GM23338 (cell line): ENCODE data around the gene SOD2. TPM values are rescaled to one million over a fixed set of nuclear protein-coding genes. Genes with fewer than 3 reads are reported as not detected.

Experiments
- ATAC-seq: fragments of 200-7000 bp; cut with Tn5 transposase; 3 replicates; pipeline ENCODE4 v1.9.1; 2020
- DNase-seq: peaks from one replicate; pipeline ENCODE4 v3.0.0-alpha.2; 2015; ENCODE audit warnings: low spot score
- H2AFZ ChIP-seq: fragments of 200-600 bp; sonication (generic); 2 replicates; pipeline ENCODE4 v1.8.0; 2016; ENCODE audit warnings: antibody characterized with exemption, mild to moderate bottlenecking, moderate library complexity
- H3F3A ChIP-seq: fragments of 200-600 bp; sonication (generic); replicated peaks from 2 replicates; pipeline ENCODE4 v1.8.0; 2017; ENCODE audit warnings: antibody characterized with exemption, mixed run types, low read depth
- H3K27ac ChIP-seq: fragments of 200-600 bp; sonication (generic); 2 replicates; pipeline ENCODE4 v1.6.1; 2016; ENCODE audit warnings: low read depth
- H3K27me3 ChIP-seq: fragments of 200-600 bp; sonication (generic); 2 replicates; pipeline ENCODE4 v1.8.0; 2016; ENCODE audit warnings: mild to moderate bottlenecking, mixed run types, moderate library complexity; ENCODE audit not compliant: insufficient read depth
- H3K36me3 ChIP-seq: fragments of 200-600 bp; sonication (generic); 2 replicates; pipeline ENCODE4 v1.8.0; 2016; ENCODE audit warnings: mild to moderate bottlenecking; ENCODE audit not compliant: insufficient read depth
- H3K4me1 ChIP-seq: fragments of 200-600 bp; sonication (generic); 2 replicates; pipeline ENCODE4 v1.8.0; 2016; ENCODE audit warnings: mild to moderate bottlenecking, moderate library complexity; ENCODE audit not compliant: insufficient read depth
- H3K4me2 ChIP-seq: fragments of 200-600 bp; sonication (generic); 2 replicates; pipeline ENCODE4 v1.7.1; 2017; ENCODE audit warnings: mixed run types
- H3K4me3 ChIP-seq: fragments of 200-600 bp; sonication (generic); 2 replicates; pipeline ENCODE4 v1.6.1; 2016; ENCODE audit warnings: mixed run types
- H3K79me2 ChIP-seq: fragments of 200-600 bp; sonication (generic); replicated peaks from 2 replicates; pipeline ENCODE4 v1.8.0; 2017; ENCODE audit warnings: mild to moderate bottlenecking; ENCODE audit not compliant: insufficient read depth
- H3K9me2 ChIP-seq: fragments of 200-600 bp; sonication (generic); 2 replicates; pipeline ENCODE4 v1.8.0; 2017; ENCODE audit not compliant: insufficient read depth
- H4K20me1 ChIP-seq: fragments of 200-600 bp; sonication (generic); replicated peaks from 2 replicates; pipeline ENCODE4 v1.8.0; 2017; ENCODE audit warnings: mild to moderate bottlenecking; ENCODE audit not compliant: insufficient read depth
- H3K27ac Mint-ChIP-seq: 2 replicates; pipeline ENCODE4 v1.8.0; 2020; ENCODE audit warnings: inconsistent platforms, mild to moderate bottlenecking, moderate library complexity, mixed read lengths
- H3K27me3 Mint-ChIP-seq: 3 replicates; pipeline ENCODE4 v1.8.0; 2022; ENCODE audit warnings: low read depth, mild to moderate bottlenecking, moderate library complexity, mixed read lengths, inconsistent platforms; ENCODE audit not compliant: insufficient read depth, poor library complexity
- H3K36me3 Mint-ChIP-seq: 3 replicates; pipeline ENCODE4 v1.8.0; 2021; ENCODE audit warnings: low read depth, mild to moderate bottlenecking, inconsistent platforms, moderate library complexity, mixed read lengths
- H3K4me1 Mint-ChIP-seq: 3 replicates; pipeline ENCODE4 v1.8.0; 2020; ENCODE audit warnings: mild to moderate bottlenecking, inconsistent platforms, mixed read lengths
- H3K4me3 Mint-ChIP-seq: 3 replicates; pipeline ENCODE4 v1.8.0; 2021; ENCODE audit warnings: moderate library complexity, mild to moderate bottlenecking, inconsistent platforms, mixed read lengths
- H3K9me3 Mint-ChIP-seq: 3 replicates; pipeline ENCODE4 v1.8.0; 2020; ENCODE audit warnings: moderate library complexity, mild to moderate bottlenecking, inconsistent platforms, mixed read lengths
- EZH2 ChIP-seq: fragments of 200-600 bp; sonication (generic); IDR thresholded peaks from one replicate; pipeline ENCODE4 v1.8.0; 2017; ENCODE audit warnings: antibody characterized with exemption, mild to moderate bottlenecking, low read depth; ENCODE audit not compliant: unreplicated experiment
- ZNF331 ChIP-seq: fragments of 250-450 bp; sonication (Bioruptor Pico); IDR thresholded peaks from 2 replicates; pipeline ENCODE4 v1.5.0; 2020; ENCODE audit warnings: low read depth, mild to moderate bottlenecking, moderate library complexity
- polyA plus RNA-seq: library from polyadenylated mRNA; unstranded; fragments of >200 nt; fragmentation: Nextera tagmentation; extraction: Ambion mirVana; gene quantifications from 2 replicates; pipeline ENCODE4 v1.2.1, GENCODE V29; 2016
- total RNA-seq: library from RNA; depleted of rRNA; stranded (reverse); fragments of >200 nt; shearing (Covaris generic); gene quantifications from 2 replicates; pipeline ENCODE4 v1.2.3, GENCODE V29; 2014
- TF ChIP-seq, protein P1 (sequence below): fragments of 250-450 bp; sonication (Bioruptor Pico); IDR thresholded peaks from 2 replicates; pipeline ENCODE4 v1.5.0; 2020; ENCODE audit warnings: mild to moderate bottlenecking, moderate library complexity
- TF ChIP-seq, protein P2 (sequence below): IDR thresholded peaks from one replicate; pipeline ENCODE4 v1.6.1; 2018; ENCODE audit warnings: antibody characterized with exemption; ENCODE audit not compliant: unreplicated experiment
- TF ChIP-seq, protein P3 (sequence below), 2 experiments: fragments of 200-600 bp in 1 of 2; sonication (generic) in 1 of 2; conservative IDR thresholded peaks; 2 replicates each; pipeline versions ENCODE4 v1.5.1 to v1.6.1; 2016 to 2017; ENCODE audit warnings: antibody characterized with exemption in 2 of 2, low read depth in 2 of 2, mild to moderate bottlenecking in 2 of 2, moderate library complexity in 1 of 2

Gene SOD2
- total and polyA plus RNA-seq, 2 experiments from 2014 or later = 44.1 to 73.0 TPM

DNA sequence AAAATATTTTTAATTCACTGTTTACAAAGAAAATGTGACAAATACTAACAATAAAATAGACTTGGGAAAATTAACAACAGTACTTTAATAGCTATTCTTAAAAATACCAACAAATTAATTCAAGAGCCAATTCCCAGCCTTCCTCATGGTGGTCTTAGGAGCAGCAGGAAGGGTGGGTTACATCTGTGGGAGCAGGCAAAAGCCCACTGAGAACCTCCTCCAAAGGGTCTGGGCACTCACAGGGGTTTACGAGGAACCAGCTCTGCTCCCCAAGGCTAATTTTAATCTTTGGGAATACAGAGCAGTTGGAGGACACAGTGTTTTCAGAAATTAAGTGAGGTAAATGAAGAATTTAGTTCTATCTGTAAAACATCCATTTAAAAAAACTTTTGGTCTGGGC is 10.2 kb downstream of the SOD2 start (continued):
- TF ChIP-seq, protein P1, sequence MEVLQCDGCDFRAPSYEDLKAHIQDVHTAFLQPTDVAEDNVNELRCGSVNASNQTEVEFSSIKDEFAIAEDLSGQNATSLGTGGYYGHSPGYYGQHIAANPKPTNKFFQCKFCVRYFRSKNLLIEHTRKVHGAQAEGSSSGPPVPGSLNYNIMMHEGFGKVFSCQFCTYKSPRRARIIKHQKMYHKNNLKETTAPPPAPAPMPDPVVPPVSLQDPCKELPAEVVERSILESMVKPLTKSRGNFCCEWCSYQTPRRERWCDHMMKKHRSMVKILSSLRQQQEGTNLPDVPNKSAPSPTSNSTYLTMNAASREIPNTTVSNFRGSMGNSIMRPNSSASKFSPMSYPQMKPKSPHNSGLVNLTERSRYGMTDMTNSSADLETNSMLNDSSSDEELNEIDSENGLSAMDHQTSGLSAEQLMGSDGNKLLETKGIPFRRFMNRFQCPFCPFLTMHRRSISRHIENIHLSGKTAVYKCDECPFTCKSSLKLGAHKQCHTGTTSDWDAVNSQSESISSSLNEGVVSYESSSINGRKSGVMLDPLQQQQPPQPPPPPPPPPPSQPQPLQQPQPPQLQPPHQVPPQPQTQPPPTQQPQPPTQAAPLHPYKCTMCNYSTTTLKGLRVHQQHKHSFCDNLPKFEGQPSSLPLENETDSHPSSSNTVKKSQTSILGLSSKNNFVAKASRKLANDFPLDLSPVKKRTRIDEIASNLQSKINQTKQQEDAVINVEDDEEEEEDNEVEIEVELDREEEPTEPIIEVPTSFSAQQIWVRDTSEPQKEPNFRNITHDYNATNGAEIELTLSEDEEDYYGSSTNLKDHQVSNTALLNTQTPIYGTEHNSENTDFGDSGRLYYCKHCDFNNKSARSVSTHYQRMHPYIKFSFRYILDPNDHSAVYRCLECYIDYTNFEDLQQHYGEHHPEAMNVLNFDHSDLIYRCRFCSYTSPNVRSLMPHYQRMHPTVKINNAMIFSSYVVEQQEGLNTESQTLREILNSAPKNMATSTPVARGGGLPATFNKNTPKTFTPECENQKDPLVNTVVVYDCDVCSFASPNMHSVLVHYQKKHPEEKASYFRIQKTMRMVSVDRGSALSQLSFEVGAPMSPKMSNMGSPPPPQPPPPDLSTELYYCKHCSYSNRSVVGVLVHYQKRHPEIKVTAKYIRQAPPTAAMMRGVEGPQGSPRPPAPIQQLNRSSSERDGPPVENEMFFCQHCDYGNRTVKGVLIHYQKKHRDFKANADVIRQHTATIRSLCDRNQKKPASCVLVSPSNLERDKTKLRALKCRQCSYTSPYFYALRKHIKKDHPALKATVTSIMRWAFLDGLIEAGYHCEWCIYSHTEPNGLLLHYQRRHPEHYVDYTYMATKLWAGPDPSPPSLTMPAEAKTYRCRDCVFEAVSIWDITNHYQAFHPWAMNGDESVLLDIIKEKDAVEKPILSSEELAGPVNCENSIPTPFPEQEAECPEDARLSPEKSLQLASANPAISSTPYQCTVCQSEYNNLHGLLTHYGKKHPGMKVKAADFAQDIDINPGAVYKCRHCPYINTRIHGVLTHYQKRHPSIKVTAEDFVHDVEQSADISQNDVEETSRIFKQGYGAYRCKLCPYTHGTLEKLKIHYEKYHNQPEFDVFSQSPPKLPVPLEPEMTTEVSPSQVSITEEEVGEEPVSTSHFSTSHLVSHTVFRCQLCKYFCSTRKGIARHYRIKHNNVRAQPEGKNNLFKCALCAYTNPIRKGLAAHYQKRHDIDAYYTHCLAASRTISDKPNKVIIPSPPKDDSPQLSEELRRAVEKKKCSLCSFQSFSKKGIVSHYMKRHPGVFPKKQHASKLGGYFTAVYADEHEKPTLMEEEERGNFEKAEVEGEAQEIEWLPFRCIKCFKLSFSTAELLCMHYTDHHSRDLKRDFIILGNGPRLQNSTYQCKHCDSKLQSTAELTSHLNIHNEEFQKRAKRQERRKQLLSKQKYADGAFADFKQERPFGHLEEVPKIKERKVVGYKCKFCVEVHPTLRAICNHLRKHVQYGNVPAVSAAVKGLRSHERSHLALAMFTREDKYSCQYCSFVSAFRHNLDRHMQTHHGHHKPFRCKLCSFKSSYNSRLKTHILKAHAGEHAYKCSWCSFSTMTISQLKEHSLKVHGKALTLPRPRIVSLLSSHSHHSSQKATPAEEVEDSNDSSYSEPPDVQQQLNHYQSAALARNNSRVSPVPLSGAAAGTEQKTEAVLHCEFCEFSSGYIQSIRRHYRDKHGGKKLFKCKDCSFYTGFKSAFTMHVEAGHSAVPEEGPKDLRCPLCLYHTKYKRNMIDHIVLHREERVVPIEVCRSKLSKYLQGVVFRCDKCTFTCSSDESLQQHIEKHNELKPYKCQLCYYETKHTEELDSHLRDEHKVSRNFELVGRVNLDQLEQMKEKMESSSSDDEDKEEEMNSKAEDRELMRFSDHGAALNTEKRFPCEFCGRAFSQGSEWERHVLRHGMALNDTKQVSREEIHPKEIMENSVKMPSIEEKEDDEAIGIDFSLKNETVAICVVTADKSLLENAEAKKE = no peak
- TF ChIP-seq EZH2 (no peak), ZNF331 (CRISPR knock-in tag) (no peak)

DNA sequence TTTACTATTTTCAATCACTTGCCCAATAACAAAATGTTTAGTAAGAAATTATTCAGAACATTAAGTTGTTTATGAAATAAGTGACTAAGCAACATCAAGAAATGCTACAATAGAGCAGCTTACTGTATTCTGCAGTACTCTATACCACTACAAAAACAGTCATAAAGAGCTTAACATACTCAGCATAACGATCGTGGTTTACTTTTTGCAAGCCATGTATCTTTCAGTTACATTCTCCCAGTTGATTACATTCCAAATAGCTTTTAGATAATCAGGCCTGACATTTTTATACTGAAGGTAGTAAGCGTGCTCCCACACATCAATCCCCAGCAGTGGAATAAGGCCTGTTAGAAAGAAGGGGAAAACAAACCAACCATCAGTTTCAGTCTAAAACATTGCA is 10.7 kb downstream of the SOD2 start:
- Mint-ChIP-seq H3K27ac (no peak overlapping the region), H3K4me3 (no peak overlapping the region), H3K27me3 (no peaks in the 10 kb centered on the region), H3K4me1 (no peaks in the 10 kb centered on the region), H3K36me3 (peaks cover 33% of the 10 kb centered on the region), H3K9me3 (no peaks in the 10 kb centered on the region)
- ATAC-seq (no peak), DNase-seq (no peak)
- Histone ChIP-seq H3K27ac (no peak overlapping the region), H2AFZ (no peak overlapping the region), H3K36me3 (peaks cover 20% of the 10 kb centered on the region), H3K79me2 (peaks cover 17% of the 10 kb centered on the region), H3F3A (no peaks in the 10 kb centered on the region), H3K4me1 (no peaks in the 10 kb centered on the region), H3K9me2 (no peaks in the 10 kb centered on the region), H3K4me2 (no peak overlapping the region), H3K27me3 (no peaks in the 10 kb centered on the region), H3K4me3 (no peak overlapping the region), H4K20me1 (peaks cover 13% of the 10 kb centered on the region)
- TF ChIP-seq, protein P2, sequence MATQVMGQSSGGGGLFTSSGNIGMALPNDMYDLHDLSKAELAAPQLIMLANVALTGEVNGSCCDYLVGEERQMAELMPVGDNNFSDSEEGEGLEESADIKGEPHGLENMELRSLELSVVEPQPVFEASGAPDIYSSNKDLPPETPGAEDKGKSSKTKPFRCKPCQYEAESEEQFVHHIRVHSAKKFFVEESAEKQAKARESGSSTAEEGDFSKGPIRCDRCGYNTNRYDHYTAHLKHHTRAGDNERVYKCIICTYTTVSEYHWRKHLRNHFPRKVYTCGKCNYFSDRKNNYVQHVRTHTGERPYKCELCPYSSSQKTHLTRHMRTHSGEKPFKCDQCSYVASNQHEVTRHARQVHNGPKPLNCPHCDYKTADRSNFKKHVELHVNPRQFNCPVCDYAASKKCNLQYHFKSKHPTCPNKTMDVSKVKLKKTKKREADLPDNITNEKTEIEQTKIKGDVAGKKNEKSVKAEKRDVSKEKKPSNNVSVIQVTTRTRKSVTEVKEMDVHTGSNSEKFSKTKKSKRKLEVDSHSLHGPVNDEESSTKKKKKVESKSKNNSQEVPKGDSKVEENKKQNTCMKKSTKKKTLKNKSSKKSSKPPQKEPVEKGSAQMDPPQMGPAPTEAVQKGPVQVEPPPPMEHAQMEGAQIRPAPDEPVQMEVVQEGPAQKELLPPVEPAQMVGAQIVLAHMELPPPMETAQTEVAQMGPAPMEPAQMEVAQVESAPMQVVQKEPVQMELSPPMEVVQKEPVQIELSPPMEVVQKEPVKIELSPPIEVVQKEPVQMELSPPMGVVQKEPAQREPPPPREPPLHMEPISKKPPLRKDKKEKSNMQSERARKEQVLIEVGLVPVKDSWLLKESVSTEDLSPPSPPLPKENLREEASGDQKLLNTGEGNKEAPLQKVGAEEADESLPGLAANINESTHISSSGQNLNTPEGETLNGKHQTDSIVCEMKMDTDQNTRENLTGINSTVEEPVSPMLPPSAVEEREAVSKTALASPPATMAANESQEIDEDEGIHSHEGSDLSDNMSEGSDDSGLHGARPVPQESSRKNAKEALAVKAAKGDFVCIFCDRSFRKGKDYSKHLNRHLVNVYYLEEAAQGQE = no peak
- no peak for TF ChIP-seq ZNF331 (CRISPR knock-in tag)
- TF ChIP-seq, protein P3, sequence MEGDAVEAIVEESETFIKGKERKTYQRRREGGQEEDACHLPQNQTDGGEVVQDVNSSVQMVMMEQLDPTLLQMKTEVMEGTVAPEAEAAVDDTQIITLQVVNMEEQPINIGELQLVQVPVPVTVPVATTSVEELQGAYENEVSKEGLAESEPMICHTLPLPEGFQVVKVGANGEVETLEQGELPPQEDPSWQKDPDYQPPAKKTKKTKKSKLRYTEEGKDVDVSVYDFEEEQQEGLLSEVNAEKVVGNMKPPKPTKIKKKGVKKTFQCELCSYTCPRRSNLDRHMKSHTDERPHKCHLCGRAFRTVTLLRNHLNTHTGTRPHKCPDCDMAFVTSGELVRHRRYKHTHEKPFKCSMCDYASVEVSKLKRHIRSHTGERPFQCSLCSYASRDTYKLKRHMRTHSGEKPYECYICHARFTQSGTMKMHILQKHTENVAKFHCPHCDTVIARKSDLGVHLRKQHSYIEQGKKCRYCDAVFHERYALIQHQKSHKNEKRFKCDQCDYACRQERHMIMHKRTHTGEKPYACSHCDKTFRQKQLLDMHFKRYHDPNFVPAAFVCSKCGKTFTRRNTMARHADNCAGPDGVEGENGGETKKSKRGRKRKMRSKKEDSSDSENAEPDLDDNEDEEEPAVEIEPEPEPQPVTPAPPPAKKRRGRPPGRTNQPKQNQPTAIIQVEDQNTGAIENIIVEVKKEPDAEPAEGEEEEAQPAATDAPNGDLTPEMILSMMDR (conservative IDR thresholded peaks at IDR 0.05; ENCODE audit: low read depth in 2 of 2) = no peak
